Breast epithelium (tissue), 3 donors: Measurements from ENCODE around the gene NAA15.

Experiments used
- CTCF ChIP-seq, 3 donors: fragments of 450-650 bp; IDR thresholded peaks; one replicate each; pipeline ENCODE4 v1.5.1; 2016 to 2017; ENCODE audit warnings: antibody characterized with exemption in 3 of 3, mild to moderate bottlenecking in 3 of 3, moderate library complexity in 3 of 3
- POLR2A ChIP-seq: fragments of 450-650 bp; IDR thresholded peaks from one replicate; pipeline ENCODE4 v1.6.1; 2016; ENCODE audit warnings: antibody characterized with exemption, mild to moderate bottlenecking, moderate library complexity

GRCh38 chr4:139265654-139266053 is 35.7 kb upstream of the NAA15 start:
- TF ChIP-seq CTCF (IDR thresholded peaks at IDR 0.05) (no peak), POLR2A (no peak)
